GM19238 (cell line): ENCODE results near the gene CHRM4.
"Not testable (repeated sequence)": the region's sequence is repeated elsewhere in the genome, so short reads cannot be mapped to it uniquely, and the experiment has no call there.

Experiments
- DNase-seq: peaks from one replicate; pipeline ENCODE4 v3.0.0; 2011; ENCODE audit warnings: low spot score; ENCODE audit not compliant: insufficient read length

Gene CHRM4

GRCh38 chr11:46382646-46383403 lies 8.8 kb downstream of the CHRM4 start:
- DNase-seq, result no peak

- peak; percentile 44 for DNase-seq
Observed at GRCh38 chr11:46381819-46382645, 9.5 kb downstream of the CHRM4 start.

GRCh38 chr11:46381048-46381818 lies 10.3 kb downstream of the CHRM4 start, which contains the start of gene MDK:
Gene MDK (plus strand): TSS chr11:46381669. CDS start chr11:46382058, 389 bp downstream.
- DNase-seq, result no peak

GRCh38 chr11:46380340-46381047 lies 11.1 kb downstream of the CHRM4 start:
- peak; percentile 71 for DNase-seq

- not testable (repeated sequence) for DNase-seq
Observed at GRCh38 chr11:46379482-46380293, 11.9 kb downstream of the CHRM4 start.

DNA sequence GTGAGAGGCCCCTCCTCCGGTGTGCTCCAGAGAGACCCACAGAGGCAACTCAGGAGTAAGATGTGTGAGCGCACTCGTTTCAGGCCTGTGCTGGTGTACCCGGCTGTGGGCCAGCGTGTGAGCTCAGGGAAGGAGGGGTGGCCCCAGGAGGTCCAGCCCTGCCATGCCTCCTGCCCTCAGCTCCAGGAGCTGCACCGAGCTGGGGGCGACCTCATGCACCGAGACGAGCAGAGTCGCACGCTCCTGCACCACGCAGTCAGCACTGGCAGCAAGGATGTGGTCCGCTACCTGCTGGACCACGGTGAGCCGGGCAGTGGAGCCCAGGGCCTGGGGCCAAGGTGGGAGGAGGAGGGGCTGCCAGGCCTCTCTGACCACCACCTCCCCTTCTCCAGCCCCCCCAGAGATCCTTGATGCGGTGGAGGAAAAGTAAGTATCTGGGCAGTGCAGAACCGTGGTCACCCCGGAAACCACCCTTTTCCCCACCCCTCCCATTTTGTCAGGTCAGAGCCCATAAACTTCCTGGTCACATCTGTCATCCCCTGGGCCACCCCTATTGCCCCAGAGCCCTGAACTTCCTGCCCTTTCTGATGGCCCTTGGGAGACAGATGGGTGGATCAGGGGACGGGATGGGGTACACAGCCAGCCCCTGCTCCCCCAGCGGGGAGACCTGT lies 12.6 kb downstream of the CHRM4 start:
- no peak for DNase-seq

DNA sequence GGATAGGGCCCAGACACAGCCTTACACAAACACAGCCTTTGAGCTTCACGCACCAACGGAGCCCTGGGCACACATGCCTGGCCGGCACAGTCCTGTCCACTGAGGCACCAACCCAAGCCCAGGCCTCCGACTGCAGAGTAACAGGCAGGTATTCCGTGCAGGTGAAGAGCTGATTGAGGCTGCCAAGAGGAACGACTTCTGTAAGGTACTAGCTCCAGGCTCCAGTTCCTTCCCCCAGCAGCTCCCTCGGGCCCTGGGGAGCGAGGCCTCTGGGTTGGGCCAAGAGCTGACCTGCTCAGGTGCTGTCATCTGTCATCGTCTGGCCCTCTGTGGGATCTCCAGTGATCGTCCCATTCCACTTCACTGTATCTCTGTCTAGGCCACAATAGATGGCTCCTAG lies 13.3 kb downstream of the CHRM4 start:
- no peak for DNase-seq

DNA sequence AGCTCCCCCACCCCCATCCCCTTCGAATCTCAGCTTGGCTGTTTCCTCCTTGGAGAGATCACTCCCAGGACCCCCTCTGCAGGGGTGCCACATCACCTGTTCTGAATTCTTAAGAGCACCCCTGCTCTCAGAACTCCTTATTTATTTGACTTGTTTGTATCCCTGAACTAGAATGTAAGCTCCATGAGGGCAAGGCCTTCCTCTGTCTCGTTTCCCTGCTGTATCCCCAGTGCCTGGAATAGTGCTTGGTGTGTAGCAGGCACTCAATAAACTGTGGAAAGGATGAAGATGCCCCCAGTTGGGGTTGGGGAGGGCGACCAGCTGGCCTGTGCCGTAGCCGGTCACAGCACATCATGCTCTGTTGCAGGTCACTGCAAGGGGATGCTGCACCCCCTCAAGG lies 13.7 kb downstream of the CHRM4 start:
- DNase-seq, result no peak

GRCh38 chr11:46377290-46377689 lies 14.3 kb downstream of the CHRM4 start:
- DNase-seq, result no peak

DNA sequence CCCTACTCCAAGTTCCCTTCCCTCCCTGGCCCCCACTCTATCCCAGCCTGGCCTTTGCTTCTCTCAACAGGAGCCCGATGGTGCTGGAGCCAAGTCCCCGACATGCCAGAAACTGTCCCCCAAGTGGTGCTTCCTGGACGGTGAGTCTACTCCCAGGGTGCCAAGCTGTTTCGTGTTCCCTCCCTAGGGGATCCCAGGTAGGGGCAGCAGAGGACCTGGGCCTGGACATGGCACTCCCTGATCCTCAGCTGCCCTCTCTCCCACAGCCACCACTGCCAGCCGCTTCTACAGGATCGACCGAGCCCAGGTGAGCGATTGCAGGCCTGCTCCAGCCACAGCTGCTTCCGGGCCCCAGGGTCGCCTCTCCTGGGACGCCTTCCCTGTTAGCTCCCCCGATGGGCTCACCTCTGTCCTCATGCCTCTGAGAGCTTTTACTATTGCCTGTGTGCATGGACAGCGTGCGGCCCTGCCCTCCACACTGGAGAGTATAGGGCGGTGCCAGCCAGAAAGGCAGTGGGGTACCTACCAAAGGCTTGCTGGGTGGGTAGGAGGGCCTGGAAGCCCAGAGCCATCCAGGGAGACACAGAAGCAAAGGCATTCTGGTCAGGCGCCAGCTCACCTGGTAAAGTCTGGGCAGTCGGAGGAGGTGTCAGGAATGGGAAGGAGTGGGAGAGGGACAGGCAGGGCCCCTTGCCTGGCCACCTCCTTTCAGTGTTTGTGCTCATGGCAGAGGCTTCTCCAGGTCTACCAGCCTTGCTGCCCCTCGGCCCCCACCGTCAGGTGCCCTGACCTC lies 15.1 kb downstream of the CHRM4 start:
- DNase-seq, result no peak

DNA sequence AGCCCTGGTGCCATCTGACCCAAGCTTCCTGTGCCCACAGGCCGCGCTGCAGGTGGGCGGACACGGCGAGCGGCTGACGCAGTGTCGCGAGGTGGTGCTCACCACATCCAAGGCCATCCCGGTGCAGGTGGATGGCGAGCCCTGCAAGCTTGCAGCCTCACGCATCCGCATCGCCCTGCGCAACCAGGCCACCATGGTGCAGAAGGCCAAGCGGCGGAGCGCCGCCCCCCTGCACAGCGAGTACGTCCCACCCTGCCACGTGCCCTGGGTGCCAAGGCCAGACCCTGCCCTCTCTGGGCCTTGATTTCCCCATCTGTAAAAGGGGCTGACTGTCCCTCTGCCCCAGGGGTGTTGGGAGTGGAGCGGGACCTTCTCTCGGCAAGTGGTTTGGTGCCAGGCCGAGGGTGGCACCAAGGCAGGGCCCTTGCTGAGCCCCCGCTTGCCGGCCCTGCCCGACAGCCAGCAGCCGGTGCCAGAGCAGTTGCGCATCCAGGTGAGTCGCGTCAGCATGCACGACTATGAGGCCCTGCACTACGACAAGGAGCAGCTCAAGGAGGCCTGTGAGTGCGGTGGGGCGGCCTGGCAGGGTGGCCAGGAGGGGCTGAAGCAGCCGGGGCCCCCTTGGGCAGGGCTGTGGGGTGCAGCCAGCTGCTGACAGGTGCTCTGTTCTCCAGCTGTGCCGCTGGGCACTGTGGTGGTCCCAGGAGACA lies 16.0 kb downstream of the CHRM4 start:
- DNase-seq, result no peak

- DNase-seq, result no peak
Observed at GRCh38 chr11:46374815-46375214, 16.8 kb downstream of the CHRM4 start.

- DNase-seq, result no peak
Observed at GRCh38 chr11:46373787-46374740, 17.5 kb downstream of the CHRM4 start.

GRCh38 chr11:46372501-46372900 lies 19.1 kb downstream of the CHRM4 start:
- not testable (repeated sequence) for DNase-seq

GRCh38 chr11:46372086-46372485 lies 19.5 kb downstream of the CHRM4 start:
- DNase-seq, result no peak

GRCh38 chr11:46371262-46371661 lies 20.3 kb downstream of the CHRM4 start:
- DNase-seq, result not testable (repeated sequence)

DNA sequence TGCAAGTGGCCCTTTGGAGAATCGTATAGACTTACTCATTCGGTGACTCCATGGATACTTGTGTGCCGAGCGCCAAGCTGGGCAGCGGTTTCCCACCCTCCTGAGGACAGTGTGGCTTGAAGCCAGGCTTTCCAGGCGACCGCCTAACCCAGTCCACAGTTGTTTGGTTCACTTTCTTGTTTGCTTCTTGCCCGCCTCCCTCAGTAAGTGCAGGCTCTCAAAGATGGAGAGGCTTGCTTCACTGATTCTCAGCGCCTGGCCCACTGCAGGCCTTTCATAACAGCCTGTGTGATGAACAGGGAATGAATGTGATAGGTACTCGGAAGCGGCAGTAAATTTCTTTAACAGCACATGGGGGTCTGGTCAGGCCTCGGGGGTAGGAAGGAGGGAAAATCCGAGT lies 21.3 kb downstream of the CHRM4 start:
- DNase-seq, result no peak
